Stimulated activated CD4-positive, alpha-beta T cell treated with anti-CD3 and anti-CD28 coated beads, Interleukin-4, amount 100 ng/mL, for 48 hours (primary cell): ENCODE data around the gene CACNG3.
"Not testable (repeated sequence)": the region's sequence is repeated elsewhere in the genome, so short reads cannot be mapped to it uniquely, and the experiment has no call there.

Experiments
- DNase-seq, 2 donors: peaks; one replicate each; pipeline ENCODE4 v3.0.0-alpha.2; 2020; ENCODE audit warnings: low read depth in 2 of 2

CACNG3 gene

GRCh38 chr16:24255456-24256371 lies at the start of gene CACNG3:
CACNG3 (plus strand) TSS chr16:24256335; CDS start chr16:24256755, 420 bp downstream.
- peak; percentile 42 to 61 for DNase-seq

GRCh38 chr16:24206926-24207325 lies 49.2 kb upstream of the CACNG3 start:
- no peak for DNase-seq

GRCh38 chr16:24208710-24209109 lies 47.4 kb upstream of the CACNG3 start:
- DNase-seq: no peak

- no peak for DNase-seq
Measured at GRCh38 chr16:24214992-24215391, 41.1 kb upstream of the CACNG3 start.

- no peak for DNase-seq
Measured at GRCh38 chr16:24216961-24217360, 39.2 kb upstream of the CACNG3 start.

GRCh38 chr16:24217461-24217860 lies 38.7 kb upstream of the CACNG3 start:
- no peak for DNase-seq

GRCh38 chr16:24218299-24218698 lies 37.8 kb upstream of the CACNG3 start:
- DNase-seq: no peak

GRCh38 chr16:24221219-24221618 lies 34.9 kb upstream of the CACNG3 start:
- DNase-seq: no peak

GRCh38 chr16:24228514-24228913 lies 27.6 kb upstream of the CACNG3 start:
- DNase-seq: no peak

GRCh38 chr16:24232936-24233335 lies 23.2 kb upstream of the CACNG3 start:
- no peak for DNase-seq

GRCh38 chr16:24234737-24235136 lies 21.4 kb upstream of the CACNG3 start:
- DNase-seq: no peak

GRCh38 chr16:24235806-24236205 lies 20.3 kb upstream of the CACNG3 start:
- no peak for DNase-seq

GRCh38 chr16:24238846-24239245 lies 17.3 kb upstream of the CACNG3 start:
- not testable (repeated sequence) for DNase-seq

GRCh38 chr16:24246911-24247607 lies 9.1 kb upstream of the CACNG3 start:
- no peak for DNase-seq

- peak; percentile 6 to 11 for DNase-seq
Measured at GRCh38 chr16:24253192-24253591, 2.9 kb upstream of the CACNG3 start.

- no peak for DNase-seq
Measured at GRCh38 chr16:24257958-24258357, 1.8 kb downstream of the CACNG3 start.

GRCh38 chr16:24258791-24259190 lies 2.7 kb downstream of the CACNG3 start:
- no peak for DNase-seq

- no peak for DNase-seq
Measured at GRCh38 chr16:24262816-24263215, 6.7 kb downstream of the CACNG3 start.

- no peak for DNase-seq
Measured at GRCh38 chr16:24270721-24271442, 14.7 kb downstream of the CACNG3 start.

GRCh38 chr16:24272379-24272778 lies 16.2 kb downstream of the CACNG3 start:
- no peak for DNase-seq

GRCh38 chr16:24273508-24274182 lies 17.5 kb downstream of the CACNG3 start:
- DNase-seq: no peak

GRCh38 chr16:24275413-24275812 lies 19.3 kb downstream of the CACNG3 start:
- no peak for DNase-seq
